ENCODE measurements around the gene ITPRIP.

Gene ITPRIP

GRCh38 chr10:104337985-104338735 lies at the start of gene ITPRIP:
TSS of gene ITPRIP (minus strand) at chr10:104338465. CDS start at chr10:104316051, 22,414 bp downstream.
- peak within 1 kb of the TSS; percentile 77 to 99 (median 89) for H3K4me3 ChIP-seq
- H3K9ac ChIP-seq, result peak within 1 kb of the TSS; percentile 93 to 99 (median 97)
- H3K27ac ChIP-seq, result peak within 1 kb of the TSS; percentile 93 to 100 (median 97)
- H3K4me1 ChIP-seq, result peaks cover 50 to 61% (median 55%) of the 10 kb centered on the region in 10 experiments
- H3K36me3 ChIP-seq, result peaks cover 5 to 29% (median 18%) of the 10 kb centered on the region in 11 experiments; a peak in 16 of 22 replicates
- H3K27me3 ChIP-seq, result peaks cover 0 to 14% (median 9%) of the 10 kb centered on the region in 11 experiments; a peak in 11 of 22 replicates
- no peak for TF ChIP-seq Cebpa-rat (IDR thresholded peaks at IDR 0.05)
- peak within 1 kb of the TSS; percentile 84 to 99 (median 97) for H3K4me2 ChIP-seq
- H4K20me1 ChIP-seq, result peaks cover 31 to 49% (median 38%) of the 10 kb centered on the region in 11 experiments
- no peaks in the 10 kb centered on the region for H3K9me3 ChIP-seq (replicated peaks in 1 of 11)

- no peak overlapping the region for H3K9ac ChIP-seq
- H3K9me3 ChIP-seq (replicated peaks in 1 of 11), result no peaks in the 10 kb centered on the region
- H3K27ac ChIP-seq, result no peak overlapping the region
- TF ChIP-seq Cebpa-rat (IDR thresholded peaks at IDR 0.05), result no peak
- no peak overlapping the region for H3K4me3 ChIP-seq
- peaks cover 0 to 6% (median 0%) of the 10 kb centered on the region in 10 experiments; a peak in 4 of 20 replicates for H3K4me1 ChIP-seq
- no peaks in the 10 kb centered on the region for H3K36me3 ChIP-seq
- no peaks in the 10 kb centered on the region for H4K20me1 ChIP-seq
- no peak overlapping the region for H3K4me2 ChIP-seq
- no peaks in the 10 kb centered on the region for H3K27me3 ChIP-seq
Observed at GRCh38 chr10:104387130-104387888, 49.0 kb upstream of the ITPRIP start.

GRCh38 chr10:104380336-104380735 lies 42.1 kb upstream of the ITPRIP start:
- no peak overlapping the region for H3K4me3 ChIP-seq
- no peak overlapping the region for H3K27ac ChIP-seq
- TF ChIP-seq Cebpa-rat (IDR thresholded peaks at IDR 0.05), result no peak
- no peaks in the 10 kb centered on the region for H3K9me3 ChIP-seq (replicated peaks in 1 of 11)
- no peaks in the 10 kb centered on the region for H3K27me3 ChIP-seq
- H3K4me2 ChIP-seq, result no peak overlapping the region
- H3K9ac ChIP-seq, result no peak overlapping the region
- H4K20me1 ChIP-seq, result no peaks in the 10 kb centered on the region; a peak in 1 of 22 replicates
- H3K36me3 ChIP-seq, result no peaks in the 10 kb centered on the region
- H3K4me1 ChIP-seq, result peaks cover 0 to 6% (median 0%) of the 10 kb centered on the region in 10 experiments; a peak in 4 of 20 replicates

GRCh38 chr10:104376784-104377300 lies 38.6 kb upstream of the ITPRIP start:
- H3K9me3 ChIP-seq (replicated peaks in 1 of 11), result peaks cover 5 to 8% (median 6%) of the 10 kb centered on the region in 11 experiments; a peak in 21 of 22 replicates
- peaks cover 0 to 9% (median 0%) of the 10 kb centered on the region in 10 experiments; a peak in 1 of 20 replicates for H3K4me1 ChIP-seq
- no peak overlapping the region for H3K9ac ChIP-seq
- H3K4me3 ChIP-seq, result no peak overlapping the region
- no peaks in the 10 kb centered on the region; a peak in 1 of 22 replicates for H4K20me1 ChIP-seq
- no peak for TF ChIP-seq Cebpa-rat (IDR thresholded peaks at IDR 0.05)
- H3K36me3 ChIP-seq, result peaks cover 0 to 2% (median 0%) of the 10 kb centered on the region in 11 experiments; a peak in 4 of 22 replicates
- H3K4me2 ChIP-seq, result no peak overlapping the region
- no peaks in the 10 kb centered on the region for H3K27me3 ChIP-seq
- H3K27ac ChIP-seq, result no peak overlapping the region

- Histone ChIP-seq H3K27ac (no peak overlapping the region), H3K4me1 (peaks cover 0 to 9% (median 0%) of the 10 kb centered on the region in 10 experiments; a peak in 1 of 20 replicates), H4K20me1 (no peaks in the 10 kb centered on the region), H3K9ac (no peak overlapping the region), H3K36me3 (peaks cover 0 to 14% (median 7%) of the 10 kb centered on the region in 11 experiments; a peak in 7 of 22 replicates), H3K4me3 (no peak overlapping the region), H3K4me2 (no peak overlapping the region), H3K27me3 (no peaks in the 10 kb centered on the region), H3K9me3 (replicated peaks in 1 of 11) (peaks cover 17 to 25% (median 23%) of the 10 kb centered on the region in 11 experiments)
- no peak for TF ChIP-seq Cebpa-rat (IDR thresholded peaks at IDR 0.05)
Observed at GRCh38 chr10:104374591-104374990, 36.3 kb upstream of the ITPRIP start.

- Histone ChIP-seq H3K4me1 (peaks cover 0 to 9% (median 0%) of the 10 kb centered on the region in 10 experiments; a peak in 1 of 20 replicates), H3K9ac (no peak overlapping the region), H3K27me3 (no peaks in the 10 kb centered on the region), H3K4me3 (no peak overlapping the region), H3K27ac (no peak overlapping the region), H3K9me3 (replicated peaks in 1 of 11) (peaks cover 17 to 25% (median 23%) of the 10 kb centered on the region in 11 experiments), H3K4me2 (no peak overlapping the region), H4K20me1 (no peaks in the 10 kb centered on the region), H3K36me3 (peaks cover 0 to 14% (median 7%) of the 10 kb centered on the region in 11 experiments; a peak in 7 of 22 replicates)
- TF ChIP-seq Cebpa-rat (IDR thresholded peaks at IDR 0.05), result no peak
Observed at GRCh38 chr10:104371753-104372152, 33.5 kb upstream of the ITPRIP start.

GRCh38 chr10:104368381-104368780 lies 30.1 kb upstream of the ITPRIP start:
- Histone ChIP-seq H3K36me3 (peaks cover 0 to 14% (median 7%) of the 10 kb centered on the region in 11 experiments; a peak in 7 of 22 replicates), H3K27me3 (no peaks in the 10 kb centered on the region)

GRCh38 chr10:104367904-104368303 lies 29.6 kb upstream of the ITPRIP start:
- H3K9ac ChIP-seq, result no peak overlapping the region
- no peak overlapping the region for H3K27ac ChIP-seq
- H3K4me3 ChIP-seq, result no peak overlapping the region
- no peak overlapping the region for H3K4me2 ChIP-seq
- no peak for TF ChIP-seq Cebpa-rat (IDR thresholded peaks at IDR 0.05)
- no peaks in the 10 kb centered on the region for H4K20me1 ChIP-seq
- peaks cover 0 to 14% (median 7%) of the 10 kb centered on the region in 11 experiments; a peak in 7 of 22 replicates for H3K36me3 ChIP-seq
- H3K9me3 ChIP-seq (replicated peaks in 1 of 11), result peaks cover 17 to 25% (median 23%) of the 10 kb centered on the region in 11 experiments
- no peaks in the 10 kb centered on the region for H3K27me3 ChIP-seq
- no peaks in the 10 kb centered on the region for H3K4me1 ChIP-seq

More at GRCh38 chr10:104368381-104368780, 30.1 kb upstream of the ITPRIP start:
- no peak overlapping the region for H3K4me2 ChIP-seq
- peaks cover 17 to 25% (median 23%) of the 10 kb centered on the region in 11 experiments for H3K9me3 ChIP-seq (replicated peaks in 1 of 11)
- H3K9ac ChIP-seq, result no peak overlapping the region
- no peak overlapping the region for H3K4me3 ChIP-seq
- no peak for TF ChIP-seq Cebpa-rat (IDR thresholded peaks at IDR 0.05)
- no peak overlapping the region for H3K27ac ChIP-seq
- H4K20me1 ChIP-seq, result no peaks in the 10 kb centered on the region
- H3K4me1 ChIP-seq, result no peaks in the 10 kb centered on the region
